GM21528 (cell line): Measurements from ENCODE around the gene LDLRAD3.
"Not testable (repeated sequence)": the region's sequence is repeated elsewhere in the genome, so short reads cannot be mapped to it uniquely, and the experiment has no call there.

Experiments used
- ATAC-seq: cut with Tn5 transposase; IDR thresholded peaks from one replicate; pipeline ENCODE4 v1.9.1; 2021; ENCODE audit warnings: mild to moderate bottlenecking, moderate library complexity; ENCODE audit not compliant: unreplicated experiment, low FRiP score

LDLRAD3 gene, protein sequence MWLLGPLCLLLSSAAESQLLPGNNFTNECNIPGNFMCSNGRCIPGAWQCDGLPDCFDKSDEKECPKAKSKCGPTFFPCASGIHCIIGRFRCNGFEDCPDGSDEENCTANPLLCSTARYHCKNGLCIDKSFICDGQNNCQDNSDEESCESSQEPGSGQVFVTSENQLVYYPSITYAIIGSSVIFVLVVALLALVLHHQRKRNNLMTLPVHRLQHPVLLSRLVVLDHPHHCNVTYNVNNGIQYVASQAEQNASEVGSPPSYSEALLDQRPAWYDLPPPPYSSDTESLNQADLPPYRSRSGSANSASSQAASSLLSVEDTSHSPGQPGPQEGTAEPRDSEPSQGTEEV

DNA sequence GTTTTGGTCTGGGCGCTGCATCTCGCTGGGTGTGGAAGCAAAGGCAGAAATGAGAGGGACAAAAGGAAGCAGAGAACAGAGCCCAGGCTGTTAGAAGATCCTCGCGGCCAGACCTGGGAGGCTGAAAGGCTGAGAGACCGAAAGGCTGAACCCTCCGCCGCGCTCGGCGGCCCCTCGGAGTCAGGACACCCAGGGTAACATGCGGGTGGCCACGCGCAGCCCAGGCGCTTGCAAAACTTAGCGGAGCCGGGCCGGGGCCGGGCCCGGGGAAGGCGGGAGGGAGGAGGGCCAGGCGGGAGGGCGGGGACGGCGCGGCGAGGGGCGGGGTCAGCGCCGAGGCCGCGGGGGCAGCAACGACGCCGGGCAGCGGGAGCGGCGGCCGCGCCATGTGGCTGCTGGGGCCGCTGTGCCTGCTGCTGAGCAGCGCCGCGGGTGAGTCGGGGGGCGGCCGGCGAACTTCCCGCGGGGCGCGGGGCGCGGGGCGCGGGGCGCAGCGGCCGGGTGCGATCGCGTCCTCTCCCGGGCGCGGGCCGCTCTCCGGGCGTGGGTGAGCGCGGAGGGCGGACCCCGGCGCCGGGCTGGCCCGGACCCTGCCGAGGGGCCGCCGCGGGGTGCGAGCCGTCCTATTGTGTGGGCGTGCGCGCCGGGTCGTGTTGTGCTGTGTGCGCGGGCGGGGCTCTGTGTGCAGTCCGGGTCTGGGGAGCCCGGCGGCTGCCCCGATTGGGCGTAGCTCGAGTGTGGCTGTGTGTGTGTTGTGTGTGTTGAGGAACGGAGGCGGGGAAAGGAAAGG is at the start of gene LDLRAD3:
LDLRAD3 (plus strand) TSS at position 350 of the 790 bp plus-strand sequence; CDS start at position 387, 37 bp downstream.
- ATAC-seq, result peak; percentile 75

- no peak for ATAC-seq
These were observed 46.8 kb upstream of the LDLRAD3 start for GRCh38 chr11:35897019-35897418.

GRCh38 chr11:35902961-35903360 is 40.9 kb upstream of the LDLRAD3 start:
- no peak for ATAC-seq

DNA sequence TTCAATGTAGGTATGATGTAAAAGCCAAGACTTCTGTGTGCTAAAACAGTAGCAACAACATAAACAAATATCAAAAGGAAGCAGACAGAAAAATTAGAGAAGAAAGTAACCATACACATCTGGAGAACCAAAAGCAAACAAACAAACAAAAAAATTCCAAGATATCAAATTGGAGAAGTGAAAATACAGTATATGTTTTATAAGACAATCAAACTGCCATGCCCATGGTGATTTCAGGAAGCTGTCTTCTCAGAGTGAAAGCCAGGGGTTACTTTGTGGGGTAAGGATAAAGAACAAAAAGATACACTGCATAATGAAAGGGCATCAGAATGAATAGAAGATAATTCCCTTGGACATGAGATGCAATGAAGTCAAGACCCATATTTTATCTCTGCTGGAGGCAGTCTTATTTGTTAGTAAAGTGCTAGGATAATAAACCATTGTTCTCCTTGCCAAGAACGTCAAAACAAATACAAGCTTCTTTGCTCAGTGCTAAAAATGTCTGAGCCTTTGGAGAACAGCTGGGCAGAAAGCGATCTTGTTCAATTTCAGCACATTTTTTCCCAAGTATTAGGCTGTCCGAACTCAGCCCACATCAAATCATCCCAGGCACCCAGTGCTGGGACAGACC is 38.1 kb upstream of the LDLRAD3 start:
- ATAC-seq, result no peak

DNA sequence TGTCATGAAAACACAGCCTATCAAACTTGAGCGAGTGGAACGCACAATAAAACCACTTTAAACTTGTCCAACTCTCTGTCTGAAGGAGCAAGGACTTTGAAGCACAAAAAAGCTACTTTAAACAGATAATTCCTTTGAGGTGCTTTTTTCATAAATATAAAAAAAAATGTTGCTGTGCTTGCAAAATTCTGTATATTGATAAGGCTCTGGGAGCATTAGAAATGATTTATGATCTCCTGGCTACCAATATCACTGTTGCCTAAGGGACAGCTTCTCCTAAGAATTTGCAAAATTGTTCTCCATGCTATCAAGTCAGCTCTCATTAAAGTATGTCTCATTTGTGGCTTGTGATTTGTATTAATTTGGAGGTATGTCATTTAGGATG is 37.6 kb upstream of the LDLRAD3 start:
- no peak for ATAC-seq

DNA sequence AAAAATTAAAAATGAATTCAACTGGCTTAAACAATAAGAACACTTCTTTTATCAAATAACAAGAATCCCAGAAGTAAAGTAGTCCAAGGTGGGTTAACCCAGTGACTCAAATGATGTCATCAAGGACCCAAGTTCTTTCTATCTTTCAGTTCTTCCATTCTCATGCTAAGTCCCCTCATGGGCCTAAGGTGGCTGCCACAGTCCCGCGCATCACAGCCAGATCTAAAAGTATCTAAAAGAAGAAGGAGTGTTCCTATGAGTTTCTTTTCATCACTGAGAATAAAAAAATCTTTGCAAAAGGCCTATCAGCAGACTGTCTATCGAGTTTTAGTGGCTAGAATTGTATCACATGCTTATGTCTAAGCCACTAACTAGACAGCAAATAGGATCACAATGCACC is 37.2 kb upstream of the LDLRAD3 start:
- ATAC-seq, result no peak

GRCh38 chr11:35907648-35908431 is 36.0 kb upstream of the LDLRAD3 start:
- ATAC-seq, result peak; percentile 78

DNA sequence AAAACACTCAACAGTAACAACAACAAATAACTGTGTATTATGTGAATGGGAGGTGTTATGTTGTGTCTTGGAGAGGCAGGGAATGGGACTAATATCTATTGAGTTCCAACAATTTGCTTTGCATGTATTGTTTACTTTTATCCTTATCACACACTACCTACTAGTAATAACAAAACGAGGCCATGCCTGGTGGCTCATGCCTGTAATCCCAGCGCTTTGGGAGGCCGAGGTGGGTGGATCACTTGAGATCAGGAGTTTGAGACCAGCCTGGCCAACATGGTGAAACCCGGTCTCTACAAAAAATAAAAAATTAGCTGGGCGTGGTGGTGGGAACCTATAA is 35.5 kb upstream of the LDLRAD3 start:
- not testable (repeated sequence) for ATAC-seq

DNA sequence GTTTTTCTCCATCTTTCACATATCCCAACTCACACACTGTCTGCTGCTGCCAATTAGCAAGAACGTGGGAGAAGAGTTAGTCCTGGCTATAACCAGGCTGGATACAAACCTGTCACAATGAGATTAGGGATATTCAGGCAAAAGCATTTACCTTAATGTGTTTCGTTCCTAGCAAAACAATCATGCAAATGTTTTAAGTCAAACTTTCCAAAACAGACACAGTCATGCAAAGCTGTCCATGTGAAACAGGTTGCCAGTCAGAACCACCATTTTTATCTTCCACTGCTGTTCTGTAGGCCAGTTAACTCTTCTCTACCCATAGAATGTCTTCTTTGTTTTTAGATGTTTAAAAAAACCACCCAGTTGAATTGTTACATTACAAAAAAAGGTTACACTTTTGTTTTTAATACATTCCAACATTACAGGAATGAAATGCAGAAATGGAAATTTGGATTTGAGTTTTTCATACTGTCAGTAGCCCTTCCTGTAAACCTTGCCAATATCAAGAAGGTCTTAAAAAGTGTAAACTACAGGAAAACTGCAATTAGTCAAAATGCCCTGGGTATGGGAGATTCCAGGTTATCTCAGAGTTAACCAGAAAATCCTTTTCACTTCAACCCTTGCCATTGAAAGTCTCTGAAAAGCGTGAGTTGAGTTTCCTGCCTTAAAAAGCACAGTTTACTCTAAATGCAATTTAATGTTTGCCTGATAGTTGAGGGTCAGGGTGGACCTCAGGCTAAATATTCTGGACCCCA is 34.2 kb upstream of the LDLRAD3 start:
- ATAC-seq, result no peak

- ATAC-seq, result no peak
These were observed 32.8 kb upstream of the LDLRAD3 start for GRCh38 chr11:35911013-35911412.

- ATAC-seq, result no peak
These were observed 32.2 kb upstream of the LDLRAD3 start for GRCh38 chr11:35911616-35912165.

- ATAC-seq, result not testable (repeated sequence)
These were observed 31.4 kb upstream of the LDLRAD3 start for GRCh38 chr11:35912436-35912835.

- no peak for ATAC-seq
These were observed 30.8 kb upstream of the LDLRAD3 start for GRCh38 chr11:35912883-35913624.

GRCh38 chr11:35914816-35915215 is 29.0 kb upstream of the LDLRAD3 start:
- ATAC-seq, result no peak

GRCh38 chr11:35916270-35916669 is 27.6 kb upstream of the LDLRAD3 start:
- no peak for ATAC-seq

DNA sequence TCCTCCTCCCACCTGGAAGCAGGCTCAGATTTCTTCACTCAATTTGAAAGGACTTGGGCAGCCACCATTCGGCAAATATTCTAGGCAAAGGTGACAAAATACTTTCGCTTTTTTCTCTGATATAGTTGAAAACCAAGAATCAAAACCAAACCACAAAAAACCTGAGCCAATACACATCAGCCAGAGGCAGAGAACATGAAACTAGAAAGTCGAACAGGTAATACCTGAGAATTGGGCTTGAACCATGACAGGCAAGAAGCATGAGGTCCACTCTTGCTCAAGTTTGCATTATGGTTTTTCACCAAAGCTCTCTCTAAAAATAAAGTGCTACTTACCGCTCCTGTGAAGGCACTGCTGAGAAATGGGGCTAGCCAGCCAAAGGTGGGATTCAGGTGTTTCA is 26.2 kb upstream of the LDLRAD3 start:
- ATAC-seq, result no peak

DNA sequence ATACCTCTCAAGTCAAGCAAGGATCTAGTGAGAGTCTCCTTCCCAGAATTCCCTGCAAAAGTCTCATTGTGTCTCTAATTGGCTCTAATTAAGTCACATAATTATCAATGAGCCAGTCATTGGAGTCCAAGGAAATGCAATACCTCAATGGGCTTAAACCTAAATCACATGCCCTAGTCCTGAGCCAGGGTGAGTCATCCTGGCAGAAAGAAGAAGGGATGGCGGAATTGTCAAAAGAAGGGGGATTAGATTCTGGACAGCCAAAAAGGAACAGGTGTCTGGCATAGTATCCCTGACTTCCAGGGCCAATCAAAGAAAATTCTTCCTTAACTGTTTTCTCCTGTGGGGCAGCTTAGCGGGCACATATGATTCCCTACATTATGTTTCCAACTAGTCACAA is 25.1 kb upstream of the LDLRAD3 start:
- no peak for ATAC-seq

DNA sequence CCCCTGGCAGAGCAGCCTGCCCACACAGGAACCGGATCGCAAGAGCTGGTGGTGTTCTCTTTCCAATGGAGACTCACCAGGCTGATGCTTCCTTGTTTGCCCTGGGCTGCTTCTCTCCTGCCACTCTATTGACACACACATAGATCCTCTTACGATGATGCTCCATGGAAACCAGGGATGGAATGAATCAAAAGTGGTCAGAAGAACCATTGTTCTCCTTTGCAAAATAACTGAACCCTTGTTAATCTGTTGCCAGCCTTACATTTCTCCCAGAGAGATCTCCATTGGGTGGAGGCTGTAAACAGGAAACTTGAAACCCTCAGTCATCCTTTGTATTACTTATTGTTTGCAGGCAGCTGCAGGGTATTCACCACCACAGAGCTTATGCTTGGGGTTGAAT is 24.6 kb upstream of the LDLRAD3 start:
- no peak for ATAC-seq

GRCh38 chr11:35923452-35923851 is 20.4 kb upstream of the LDLRAD3 start:
- no peak for ATAC-seq
